HepG2 (cell line): Measurements from ENCODE around the gene FUCA1. TPM values are rescaled to one million over a fixed set of nuclear protein-coding genes. Genes with fewer than 3 reads are reported as not detected.

ENCODE experiments used
- BCL6 ChIP-seq: IDR thresholded peaks from 2 replicates; pipeline ENCODE4 v1.6.1; 2016; ENCODE audit warnings: missing genetic modification reagents, missing compliant biosample characterization
- GATAD1 ChIP-seq: IDR thresholded peaks from 2 replicates; pipeline ENCODE4 v1.6.1; 2016; ENCODE audit warnings: missing genetic modification reagents, missing compliant biosample characterization
- HOXA3 ChIP-seq: sonication (generic); formaldehyde crosslinking; IDR thresholded peaks from 2 replicates; pipeline ENCODE4 v1.5.0; 2020; ENCODE audit warnings: missing genetic modification reagents
- MXI1 ChIP-seq: IDR thresholded peaks from 3 replicates; pipeline ENCODE4 v1.6.1; 2012; ENCODE audit warnings: low read depth, low read length, inconsistent platforms, borderline replicate concordance
- MYC ChIP-seq: sonication (generic); formaldehyde crosslinking; IDR thresholded peaks from 2 replicates; pipeline ENCODE4 v1.9.0; 2021; ENCODE audit warnings: missing genetic modification reagents, borderline replicate concordance
- RBFOX2 ChIP-seq: fragments of 200-400 bp; formaldehyde crosslinking; IDR thresholded peaks from 2 replicates; pipeline ENCODE4 v1.6.1; 2017; ENCODE audit warnings: low read depth, mild to moderate bottlenecking, low read length
- SMARCE1 ChIP-seq: fragments of 450-650 bp; IDR thresholded peaks from 2 replicates; pipeline ENCODE4 v1.6.1; 2017; ENCODE audit warnings: borderline replicate concordance
- ZNF441 ChIP-seq: sonication (generic); formaldehyde crosslinking; IDR thresholded peaks from 2 replicates; pipeline ENCODE4 v1.7.0; 2021; ENCODE audit warnings: missing genetic modification reagents, borderline replicate concordance
- ZNF615 ChIP-seq: sonication (generic); formaldehyde crosslinking; IDR thresholded peaks from 2 replicates; pipeline ENCODE4 v1.5.0; 2020; ENCODE audit warnings: mild to moderate bottlenecking, missing genetic modification reagents, borderline replicate concordance
- ZNF761 ChIP-seq: sonication (generic); formaldehyde crosslinking; conservative IDR thresholded peaks from 2 replicates; pipeline ENCODE4 v1.4.0; 2020; ENCODE audit warnings: mild to moderate bottlenecking, missing genetic modification reagents
- ZNF768 ChIP-seq: sonication (generic); formaldehyde crosslinking; IDR thresholded peaks from 2 replicates; pipeline ENCODE4 v1.4.0; 2020; ENCODE audit warnings: missing genetic modification reagents
- ZNF782 ChIP-seq: sonication (generic); formaldehyde crosslinking; IDR thresholded peaks from 2 replicates; pipeline ENCODE4 v1.4.0; 2020; ENCODE audit warnings: missing genetic modification reagents, mild to moderate bottlenecking, borderline replicate concordance
- polyA plus RNA-seq, 8 experiments: library from polyadenylated mRNA; depleted of rRNA in 3 of 8; stranded (reverse) in 7 of 8; unstranded in 1 of 8; fragments of >200 nt; fragmentation: Illumina TruSeq in 4 of 8; extraction: Trizol in 4 of 8; gene quantifications; 2 replicates each; pipeline versions ENCODE4 v1.2.1 to v1.2.3, GENCODE V29; 2011 to 2016; ENCODE audit warnings: low read depth in 4 of 8, missing spikeins in 1 of 8, mixed read lengths in 1 of 8; ENCODE audit not compliant: insufficient read depth in 1 of 8
- total RNA-seq, 5 experiments: library from RNA; depleted of rRNA; stranded (reverse); fragments of >200 nt; fragmentation: Illumina TruSeq; extraction: Trizol; gene quantifications; 2 replicates each; pipeline ENCODE4 v1.2.3, GENCODE V29; 2016; ENCODE audit warnings: low read depth in 1 of 5
- TF ChIP-seq, protein P1 (sequence below): sonication (generic); formaldehyde crosslinking; IDR thresholded peaks from 2 replicates; pipeline ENCODE4 v1.4.0; 2020; ENCODE audit warnings: missing genetic modification reagents, mild to moderate bottlenecking, borderline replicate concordance
- TF ChIP-seq, protein P2 (sequence below): fragments of 450-650 bp; IDR thresholded peaks from 2 replicates; pipeline ENCODE4 v1.6.1; 2017
- TF ChIP-seq, protein P3 (sequence below): sonication (generic); formaldehyde crosslinking; IDR thresholded peaks from 2 replicates; pipeline ENCODE4 v1.5.0; 2020; ENCODE audit warnings: mild to moderate bottlenecking, missing genetic modification reagents, borderline replicate concordance
- TF ChIP-seq, protein P4 (sequence below): sonication (generic); formaldehyde crosslinking; IDR thresholded peaks from 2 replicates; pipeline ENCODE4 v1.5.0; 2020; ENCODE audit warnings: mild to moderate bottlenecking, missing genetic modification reagents

Gene FUCA1
- total and polyA plus RNA-seq, 2 of the 13 experiments (the other 11 are each of a cell fraction or from before 2014, with no cell fraction given): 32.7 to 33.6 TPM

DNA sequence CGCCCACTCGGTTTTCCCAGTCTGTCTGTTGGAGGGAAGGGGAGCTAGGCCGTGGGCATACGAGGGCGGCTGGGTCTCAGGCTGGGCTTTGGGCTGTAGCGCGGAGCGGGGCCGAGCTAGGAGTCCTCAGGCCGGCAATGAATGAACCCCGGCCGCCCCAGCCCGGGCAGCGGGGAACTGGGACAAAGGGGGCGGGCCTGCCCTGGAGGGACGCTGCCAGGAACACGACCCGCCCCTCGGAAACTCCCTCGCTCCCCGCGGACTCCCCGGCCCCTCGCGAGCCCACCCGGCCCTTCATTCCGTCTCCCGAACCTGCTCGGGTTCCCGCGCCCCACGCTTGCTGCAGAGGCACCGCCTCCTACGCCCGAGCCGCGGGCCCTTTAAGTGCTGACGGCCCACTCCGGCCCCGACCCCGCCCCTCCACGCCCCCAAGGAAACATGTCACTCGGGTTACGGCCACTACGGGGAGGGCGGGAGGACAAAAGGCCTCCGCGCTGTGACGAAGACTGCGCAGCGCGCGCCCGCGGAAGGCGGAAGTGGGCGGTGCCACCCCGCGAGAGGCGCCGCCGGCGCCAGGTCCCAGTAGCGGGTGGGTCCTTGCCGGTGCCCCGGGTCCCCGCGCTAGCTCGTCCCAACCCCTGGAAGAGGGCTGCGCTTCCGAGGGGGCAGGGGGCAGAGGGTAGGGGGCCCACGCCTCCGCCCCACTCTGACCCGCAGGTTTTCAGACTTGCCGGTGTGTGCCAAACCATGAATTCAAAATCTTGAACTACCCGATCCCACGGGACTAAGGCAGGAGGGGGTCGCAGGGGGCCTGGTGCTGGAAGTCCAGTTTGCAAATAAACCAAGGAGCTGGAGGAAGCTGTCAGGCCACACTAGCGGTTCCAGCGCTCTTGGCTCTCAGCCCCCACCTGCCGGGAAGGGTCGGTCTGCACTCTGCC is 67.4 kb downstream of the FUCA1 start, which contains the start of gene GALE (continued):
- TF ChIP-seq ZNF615 (CRISPR knock-in tag) (no peak), MYC (CRISPR knock-in tag) (peak; percentile 72), ZNF768 (CRISPR knock-in tag) (no peak; the same call in none of the 2 replicates), MXI1 (peak; percentile 87; the same call in 1 of the 3 replicates), RBFOX2 (peak; percentile 91), ZNF441 (0 out of 2 replicates have a peak, but pooled peaks have one; percentile 19), SMARCE1 (no peak), BCL6 (0 out of 2 replicates have a peak, but pooled peaks have one; percentile 37), ZNF782 (CRISPR knock-in tag) (peak; percentile 54; the same call in 1 of the 2 replicates), HOXA3 (CRISPR knock-in tag) (peak; percentile 76), ZNF761 (CRISPR knock-in tag) (peak; percentile 46; the same call in 1 of the 2 replicates), GATAD1 (peak; percentile 88)
- TF ChIP-seq, protein P1, sequence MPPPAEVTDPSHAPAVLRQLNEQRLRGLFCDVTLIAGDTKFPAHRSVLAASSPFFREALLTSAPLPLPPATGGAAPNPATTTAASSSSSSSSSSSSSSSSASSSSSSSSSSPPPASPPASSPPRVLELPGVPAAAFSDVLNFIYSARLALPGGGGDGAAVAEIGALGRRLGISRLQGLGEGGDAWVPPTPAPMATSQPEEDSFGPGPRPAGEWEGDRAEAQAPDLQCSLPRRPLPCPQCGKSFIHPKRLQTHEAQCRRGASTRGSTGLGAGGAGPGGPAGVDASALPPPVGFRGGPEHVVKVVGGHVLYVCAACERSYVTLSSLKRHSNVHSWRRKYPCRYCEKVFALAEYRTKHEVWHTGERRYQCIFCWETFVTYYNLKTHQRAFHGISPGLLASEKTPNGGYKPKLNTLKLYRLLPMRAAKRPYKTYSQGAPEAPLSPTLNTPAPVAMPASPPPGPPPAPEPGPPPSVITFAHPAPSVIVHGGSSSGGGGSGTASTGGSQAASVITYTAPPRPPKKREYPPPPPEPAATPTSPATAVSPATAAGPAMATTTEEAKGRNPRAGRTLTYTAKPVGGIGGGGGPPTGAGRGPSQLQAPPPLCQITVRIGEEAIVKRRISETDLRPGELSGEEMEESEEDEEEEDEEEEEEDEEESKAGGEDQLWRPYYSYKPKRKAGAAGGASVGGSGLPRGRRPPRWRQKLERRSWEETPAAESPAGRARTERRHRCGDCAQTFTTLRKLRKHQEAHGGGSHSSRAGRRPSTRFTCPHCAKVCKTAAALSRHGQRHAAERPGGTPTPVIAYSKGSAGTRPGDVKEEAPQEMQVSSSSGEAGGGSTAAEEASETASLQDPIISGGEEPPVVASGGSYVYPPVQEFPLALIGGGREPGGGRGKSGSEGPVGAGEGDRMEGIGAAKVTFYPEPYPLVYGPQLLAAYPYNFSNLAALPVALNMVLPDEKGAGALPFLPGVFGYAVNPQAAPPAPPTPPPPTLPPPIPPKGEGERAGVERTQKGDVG (CRISPR knock-in tag): no peak
- TF ChIP-seq, protein P2, sequence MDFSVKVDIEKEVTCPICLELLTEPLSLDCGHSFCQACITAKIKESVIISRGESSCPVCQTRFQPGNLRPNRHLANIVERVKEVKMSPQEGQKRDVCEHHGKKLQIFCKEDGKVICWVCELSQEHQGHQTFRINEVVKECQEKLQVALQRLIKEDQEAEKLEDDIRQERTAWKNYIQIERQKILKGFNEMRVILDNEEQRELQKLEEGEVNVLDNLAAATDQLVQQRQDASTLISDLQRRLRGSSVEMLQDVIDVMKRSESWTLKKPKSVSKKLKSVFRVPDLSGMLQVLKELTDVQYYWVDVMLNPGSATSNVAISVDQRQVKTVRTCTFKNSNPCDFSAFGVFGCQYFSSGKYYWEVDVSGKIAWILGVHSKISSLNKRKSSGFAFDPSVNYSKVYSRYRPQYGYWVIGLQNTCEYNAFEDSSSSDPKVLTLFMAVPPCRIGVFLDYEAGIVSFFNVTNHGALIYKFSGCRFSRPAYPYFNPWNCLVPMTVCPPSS: no peak
- TF ChIP-seq, protein P3, sequence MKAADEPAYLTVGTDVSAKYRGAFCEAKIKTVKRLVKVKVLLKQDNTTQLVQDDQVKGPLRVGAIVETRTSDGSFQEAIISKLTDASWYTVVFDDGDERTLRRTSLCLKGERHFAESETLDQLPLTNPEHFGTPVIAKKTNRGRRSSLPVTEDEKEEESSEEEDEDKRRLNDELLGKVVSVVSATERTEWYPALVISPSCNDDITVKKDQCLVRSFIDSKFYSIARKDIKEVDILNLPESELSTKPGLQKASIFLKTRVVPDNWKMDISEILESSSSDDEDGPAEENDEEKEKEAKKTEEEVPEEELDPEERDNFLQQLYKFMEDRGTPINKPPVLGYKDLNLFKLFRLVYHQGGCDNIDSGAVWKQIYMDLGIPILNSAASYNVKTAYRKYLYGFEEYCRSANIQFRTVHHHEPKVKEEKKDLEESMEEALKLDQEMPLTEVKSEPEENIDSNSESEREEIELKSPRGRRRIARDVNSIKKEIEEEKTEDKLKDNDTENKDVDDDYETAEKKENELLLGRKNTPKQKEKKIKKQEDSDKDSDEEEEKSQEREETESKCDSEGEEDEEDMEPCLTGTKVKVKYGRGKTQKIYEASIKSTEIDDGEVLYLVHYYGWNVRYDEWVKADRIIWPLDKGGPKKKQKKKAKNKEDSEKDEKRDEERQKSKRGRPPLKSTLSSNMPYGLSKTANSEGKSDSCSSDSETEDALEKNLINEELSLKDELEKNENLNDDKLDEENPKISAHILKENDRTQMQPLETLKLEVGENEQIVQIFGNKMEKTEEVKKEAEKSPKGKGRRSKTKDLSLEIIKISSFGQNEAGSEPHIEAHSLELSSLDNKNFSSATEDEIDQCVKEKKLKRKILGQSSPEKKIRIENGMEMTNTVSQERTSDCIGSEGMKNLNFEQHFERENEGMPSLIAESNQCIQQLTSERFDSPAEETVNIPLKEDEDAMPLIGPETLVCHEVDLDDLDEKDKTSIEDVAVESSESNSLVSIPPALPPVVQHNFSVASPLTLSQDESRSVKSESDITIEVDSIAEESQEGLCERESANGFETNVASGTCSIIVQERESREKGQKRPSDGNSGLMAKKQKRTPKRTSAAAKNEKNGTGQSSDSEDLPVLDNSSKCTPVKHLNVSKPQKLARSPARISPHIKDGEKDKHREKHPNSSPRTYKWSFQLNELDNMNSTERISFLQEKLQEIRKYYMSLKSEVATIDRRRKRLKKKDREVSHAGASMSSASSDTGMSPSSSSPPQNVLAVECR: peak; percentile 89; the same call in 1 of the 2 replicates
- TF ChIP-seq, protein P4, sequence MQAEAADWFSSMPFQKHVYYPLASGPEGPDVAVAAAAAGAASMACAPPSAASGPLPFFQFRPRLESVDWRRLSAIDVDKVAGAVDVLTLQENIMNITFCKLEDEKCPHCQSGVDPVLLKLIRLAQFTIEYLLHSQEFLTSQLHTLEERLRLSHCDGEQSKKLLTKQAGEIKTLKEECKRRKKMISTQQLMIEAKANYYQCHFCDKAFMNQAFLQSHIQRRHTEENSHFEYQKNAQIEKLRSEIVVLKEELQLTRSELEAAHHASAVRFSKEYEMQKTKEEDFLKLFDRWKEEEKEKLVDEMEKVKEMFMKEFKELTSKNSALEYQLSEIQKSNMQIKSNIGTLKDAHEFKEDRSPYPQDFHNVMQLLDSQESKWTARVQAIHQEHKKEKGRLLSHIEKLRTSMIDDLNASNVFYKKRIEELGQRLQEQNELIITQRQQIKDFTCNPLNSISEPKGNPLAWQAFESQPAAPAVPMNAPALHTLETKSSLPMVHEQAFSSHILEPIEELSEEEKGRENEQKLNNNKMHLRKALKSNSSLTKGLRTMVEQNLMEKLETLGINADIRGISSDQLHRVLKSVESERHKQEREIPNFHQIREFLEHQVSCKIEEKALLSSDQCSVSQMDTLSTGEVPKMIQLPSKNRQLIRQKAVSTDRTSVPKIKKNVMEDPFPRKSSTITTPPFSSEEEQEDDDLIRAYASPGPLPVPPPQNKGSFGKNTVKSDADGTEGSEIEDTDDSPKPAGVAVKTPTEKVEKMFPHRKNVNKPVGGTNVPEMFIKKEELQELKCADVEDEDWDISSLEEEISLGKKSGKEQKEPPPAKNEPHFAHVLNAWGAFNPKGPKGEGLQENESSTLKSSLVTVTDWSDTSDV (CRISPR knock-in tag): peak; percentile 41; the same call in 1 of the 2 replicates
